Testis (tissue), 2 donors: Measurements from ENCODE around the gene RAB35.

Experiments used
- CTCF ChIP-seq, 3 experiments: fragments of 450-650 bp in 2 of 3; fragments of 200-600 bp in 1 of 3; sonication (generic) in 1 of 3; IDR thresholded peaks; one replicate each; pipeline ENCODE4 v1.5.1; 2016 to 2019; ENCODE audit warnings: antibody characterized with exemption in 3 of 3, mild to moderate bottlenecking in 2 of 3, moderate library complexity in 1 of 3
- POLR2A ChIP-seq: fragments of 450-650 bp; IDR thresholded peaks from one replicate; pipeline ENCODE4 v1.6.1; 2017; ENCODE audit warnings: antibody characterized with exemption, mild to moderate bottlenecking, moderate library complexity

- TF ChIP-seq CTCF (IDR thresholded peaks at IDR 0.05) (no peak), POLR2A (no peak)
These were observed 53.5 kb downstream of the RAB35 start for GRCh38 chr12:120062976-120063579.
